ENCODE data around the gene RNU5B-1. TPM values are rescaled to one million over a fixed set of nuclear protein-coding genes. Genes with fewer than 3 reads are reported as not detected.

RNU5B-1 gene
- total RNA-seq, 6 experiments from 2014 or later, result 8.6 to 18.0 (median 10.5) TPM; not detected in 3

DNA sequence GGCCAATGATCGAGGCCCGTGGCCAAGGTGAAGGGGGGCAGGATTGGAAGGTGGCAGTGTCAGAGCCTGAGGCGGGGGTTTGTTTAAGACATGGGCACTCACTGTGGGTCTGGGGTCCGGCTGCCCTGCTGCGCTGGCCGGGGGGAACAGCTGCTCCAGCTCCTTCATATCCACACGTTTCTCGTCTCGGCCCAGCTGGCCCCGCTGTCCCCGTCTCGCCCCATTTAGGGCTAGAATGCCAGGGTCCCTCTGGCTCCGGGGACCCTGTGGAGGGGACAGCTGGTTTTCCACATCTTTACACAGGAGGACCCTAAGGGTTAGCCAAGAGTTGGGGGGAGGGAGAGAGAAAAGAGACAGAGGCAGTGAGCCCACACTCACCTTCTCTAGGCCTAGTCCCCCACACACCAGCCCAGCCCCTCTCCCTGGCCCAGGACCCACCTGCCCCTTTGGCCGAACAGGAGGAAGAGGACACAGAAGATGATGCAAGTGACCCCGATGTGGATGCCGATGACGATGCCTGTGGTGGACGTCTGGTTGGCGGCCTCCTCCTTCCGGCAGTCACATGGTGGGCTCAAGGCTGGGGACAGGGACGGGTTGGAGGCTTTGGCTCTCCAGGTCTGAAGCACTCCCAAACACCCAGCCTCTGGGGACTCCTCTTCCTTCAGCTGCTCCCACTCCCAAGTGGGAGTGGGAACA lies 25.0 kb downstream of the RNU5B-1 start:
- TF ChIP-seq CTCF (IDR thresholded peaks at IDR 0.05), result no peak
- Mint-ChIP-seq H3K9me3 (no peaks in the 10 kb centered on the region), H3K4me1 (ENCODE audit: low read depth) (no peaks in the 10 kb centered on the region), H3K4me3 (no peak overlapping the region), H3K27ac (no peak overlapping the region), H3K36me3 (ENCODE audit: low read depth) (no peaks in the 10 kb centered on the region), H3K27me3 (ENCODE audit: insufficient read depth) (peaks cover 19% of the 10 kb centered on the region)
- DNase-seq, result no peak

GRCh38 chr15:65329984-65330735 lies 25.7 kb downstream of the RNU5B-1 start:
- Mint-ChIP-seq H3K4me1 (ENCODE audit: low read depth) (no peaks in the 10 kb centered on the region), H3K9me3 (no peaks in the 10 kb centered on the region), H3K27ac (no peak overlapping the region)

DNA sequence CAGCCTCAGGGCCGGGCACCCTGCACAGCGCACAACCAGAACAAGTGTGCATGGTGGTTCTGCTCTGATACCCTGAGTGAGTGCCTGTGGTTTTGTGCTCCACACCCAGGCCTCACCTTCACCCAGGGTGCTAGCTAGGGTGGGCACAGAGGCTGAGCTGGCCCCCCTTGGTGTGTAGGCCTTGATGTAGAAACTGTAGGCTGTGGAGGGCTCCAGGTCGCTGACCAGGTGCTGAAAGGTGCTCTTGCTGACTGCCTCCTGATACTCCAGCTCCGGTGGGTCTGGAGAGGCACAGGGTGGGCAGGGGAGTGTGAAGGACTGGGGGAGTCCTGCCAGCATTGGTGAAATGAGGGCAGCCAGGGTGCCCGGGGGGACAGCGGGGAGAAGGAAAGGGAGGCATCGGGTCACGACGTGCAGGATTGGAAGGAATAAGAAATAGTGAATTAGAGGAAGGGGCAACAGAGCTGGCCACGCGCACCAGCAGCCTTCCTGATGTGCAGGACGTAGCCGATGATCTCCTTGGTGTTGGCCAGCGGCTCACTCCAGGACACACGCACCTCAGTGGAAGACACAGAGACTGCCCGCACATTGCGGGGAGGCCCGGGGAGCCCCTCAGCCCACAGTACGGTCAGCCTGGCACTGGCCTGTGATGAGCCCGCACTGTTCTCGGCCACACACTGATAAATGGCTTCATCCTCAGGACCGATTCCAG lies 26.6 kb downstream of the RNU5B-1 start:
- H3K27me3 Mint-ChIP-seq (ENCODE audit: insufficient read depth), result peaks cover 28% of the 10 kb centered on the region

More at GRCh38 chr15:65329984-65330735, 25.7 kb downstream of the RNU5B-1 start:
- no peak for DNase-seq
- Mint-ChIP-seq H3K27me3 (ENCODE audit: insufficient read depth) (peaks cover 21% of the 10 kb centered on the region), H3K36me3 (ENCODE audit: low read depth) (no peaks in the 10 kb centered on the region), H3K4me3 (no peak overlapping the region)
- TF ChIP-seq CTCF (IDR thresholded peaks at IDR 0.05), result no peak

GRCh38 chr15:65331811-65332210 lies 27.3 kb downstream of the RNU5B-1 start:
- DNase-seq, result no peak
- Mint-ChIP-seq H3K27ac (no peak overlapping the region), H3K4me1 (ENCODE audit: low read depth) (no peaks in the 10 kb centered on the region), H3K27me3 (ENCODE audit: insufficient read depth) (peaks cover 27% of the 10 kb centered on the region), H3K4me3 (no peak overlapping the region), H3K9me3 (no peaks in the 10 kb centered on the region), H3K36me3 (ENCODE audit: low read depth) (no peaks in the 10 kb centered on the region)
- TF ChIP-seq CTCF (IDR thresholded peaks at IDR 0.05), result no peak

More for the DNA sequence above, 26.6 kb downstream of the RNU5B-1 start:
- no peak for DNase-seq
- H3K9me3 Mint-ChIP-seq, result no peaks in the 10 kb centered on the region
- no peaks in the 10 kb centered on the region for H3K4me1 Mint-ChIP-seq (ENCODE audit: low read depth)
- H3K36me3 Mint-ChIP-seq (ENCODE audit: low read depth), result no peaks in the 10 kb centered on the region
- no peak overlapping the region for H3K4me3 Mint-ChIP-seq
- TF ChIP-seq CTCF (IDR thresholded peaks at IDR 0.05), result no peak
- no peak overlapping the region for H3K27ac Mint-ChIP-seq

DNA sequence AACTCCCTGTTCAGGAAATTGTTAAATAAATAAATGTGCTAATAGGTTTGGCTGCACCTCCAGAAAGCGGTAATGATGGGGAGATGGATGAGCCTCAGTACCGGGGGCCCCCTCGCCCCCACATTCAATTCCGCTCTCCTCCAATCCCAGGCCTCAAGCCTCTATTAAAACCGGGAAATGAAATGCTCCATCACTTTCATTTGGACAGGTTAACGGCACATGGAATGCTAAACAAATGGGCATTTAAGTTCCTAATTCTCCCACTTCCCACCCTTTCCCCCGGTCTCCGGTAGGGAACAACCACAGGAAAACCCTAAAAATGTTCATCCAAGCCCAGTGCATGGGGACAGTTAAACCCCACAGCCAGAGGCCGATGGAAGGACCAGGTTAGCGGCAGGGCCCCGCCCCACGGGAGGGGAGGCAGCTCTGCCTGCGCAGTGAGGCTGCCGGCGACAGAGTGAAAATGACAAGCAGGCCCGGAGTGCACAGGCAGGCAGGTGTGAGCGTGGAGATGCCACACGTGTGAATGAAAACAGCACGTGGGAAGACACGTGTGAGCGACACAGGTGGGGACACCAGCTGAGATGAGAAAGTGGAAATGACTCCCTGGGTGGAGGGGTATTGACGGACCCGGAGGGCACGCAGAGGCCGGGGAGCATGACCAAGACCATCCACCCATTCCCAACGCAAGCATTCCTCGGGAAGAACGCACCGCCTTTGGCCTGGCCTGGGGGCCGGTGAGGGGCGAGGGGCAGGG lies 28.1 kb downstream of the RNU5B-1 start:
- peaks cover 31% of the 10 kb centered on the region for H3K27me3 Mint-ChIP-seq (ENCODE audit: insufficient read depth)
- no peak for DNase-seq
- H3K36me3 Mint-ChIP-seq (ENCODE audit: low read depth), result no peaks in the 10 kb centered on the region
- TF ChIP-seq CTCF (IDR thresholded peaks at IDR 0.05), result no peak
- H3K27ac Mint-ChIP-seq, result no peak overlapping the region
- no peaks in the 10 kb centered on the region for H3K4me1 Mint-ChIP-seq (ENCODE audit: low read depth)
- H3K4me3 Mint-ChIP-seq, result no peak overlapping the region
- no peaks in the 10 kb centered on the region for H3K9me3 Mint-ChIP-seq

Data from HFFc6 (cell line).